HG02840 (cell line): ENCODE results near the gene CST9.
"Not testable (repeated sequence)": the region's sequence is repeated elsewhere in the genome, so short reads cannot be mapped to it uniquely, and the experiment has no call there.

Source experiments
- ATAC-seq: cut with Tn5 transposase; IDR thresholded peaks from one replicate; pipeline ENCODE4 v1.9.1; 2021; ENCODE audit warnings: mild to moderate bottlenecking, moderate library complexity, moderate number of reproducible peaks; ENCODE audit not compliant: unreplicated experiment, low FRiP score

Gene CST9

DNA sequence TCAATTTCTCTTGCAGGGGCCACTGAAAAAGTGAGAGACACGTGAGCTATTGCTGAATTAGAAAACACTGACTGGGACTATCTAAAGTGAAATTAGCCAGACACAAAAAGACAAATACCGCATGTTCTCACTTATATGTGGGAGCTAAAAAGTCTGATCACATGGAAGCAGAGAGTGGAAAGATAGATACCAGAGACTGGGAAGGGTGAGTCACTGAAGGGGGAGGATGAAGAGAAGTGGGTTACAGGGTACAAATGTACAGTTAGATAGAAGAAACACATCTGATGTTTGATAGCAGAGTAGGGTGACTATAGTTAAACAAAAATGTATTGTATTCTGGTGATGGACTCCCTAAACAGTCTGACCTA is 18.6 kb upstream of the CST9 start:
- no peak for ATAC-seq

DNA sequence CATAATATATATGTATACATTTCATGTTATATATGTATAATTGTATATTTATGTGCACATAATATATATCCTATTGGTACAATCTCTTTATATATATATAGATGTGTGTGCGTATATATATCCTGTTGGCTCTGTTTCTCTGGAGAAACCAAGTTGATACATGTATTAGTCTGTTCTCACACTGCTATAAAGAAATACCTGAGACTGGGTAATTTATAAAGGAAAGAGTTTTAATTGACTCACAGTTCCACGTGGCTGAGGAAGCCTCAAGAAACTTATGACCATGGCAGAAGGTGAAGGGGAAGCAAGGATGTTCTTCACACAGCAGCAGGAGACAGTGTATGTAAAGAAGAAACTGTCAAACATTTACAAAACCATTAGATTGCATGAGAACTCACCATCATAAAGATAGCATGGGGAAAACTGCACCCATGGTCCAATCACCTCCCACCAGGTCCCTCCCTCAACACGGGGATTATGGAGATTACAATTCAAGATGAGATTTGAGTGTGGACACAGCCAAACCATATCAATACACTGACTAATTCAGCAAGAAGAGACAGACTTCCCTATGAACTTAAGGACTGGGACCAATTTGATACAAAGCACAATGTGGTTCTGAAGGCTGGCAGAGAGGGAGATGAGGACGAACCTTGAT is 18.1 kb upstream of the CST9 start:
- no peak for ATAC-seq

- ATAC-seq = no peak
Observed at GRCh38 chr20:23622839-23623343, 17.2 kb upstream of the CST9 start.

GRCh38 chr20:23622401-23622800 is 16.7 kb upstream of the CST9 start:
- not testable (repeated sequence) for ATAC-seq

DNA sequence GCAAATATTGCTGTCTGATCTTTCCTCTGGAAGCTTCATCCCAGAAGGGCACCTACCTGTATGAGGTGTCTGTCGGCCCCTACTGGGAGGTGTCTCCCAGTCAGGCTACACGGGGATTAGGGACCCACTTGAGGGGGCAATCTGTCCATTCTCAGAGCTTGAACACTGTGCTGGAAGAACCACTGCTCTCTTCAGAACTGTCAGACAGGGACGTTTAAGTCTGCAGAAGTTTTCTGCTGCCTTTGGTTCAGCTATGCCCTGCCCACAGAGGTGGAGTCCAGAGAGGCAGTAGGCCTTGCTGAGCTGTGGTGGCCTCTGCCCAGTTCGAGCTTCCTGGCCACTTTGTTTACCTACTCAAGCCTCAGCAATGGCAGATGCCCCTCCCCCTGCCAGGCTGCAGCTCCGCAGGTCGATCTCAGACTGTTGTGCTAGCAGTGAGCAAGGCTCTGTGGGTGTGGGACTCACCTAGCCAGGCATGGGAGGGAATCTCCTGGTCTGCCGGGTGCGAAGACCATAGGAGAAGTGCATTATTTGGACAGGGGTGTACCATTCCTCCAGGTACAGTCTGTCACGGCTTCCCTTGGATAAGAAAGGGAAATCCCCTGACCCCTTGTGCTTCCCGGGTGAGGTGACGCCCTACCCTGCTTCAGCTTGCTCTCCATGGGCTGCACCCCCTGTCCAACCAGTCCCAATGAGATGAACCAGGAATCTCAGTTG is 15.1 kb upstream of the CST9 start:
- not testable (repeated sequence) for ATAC-seq

DNA sequence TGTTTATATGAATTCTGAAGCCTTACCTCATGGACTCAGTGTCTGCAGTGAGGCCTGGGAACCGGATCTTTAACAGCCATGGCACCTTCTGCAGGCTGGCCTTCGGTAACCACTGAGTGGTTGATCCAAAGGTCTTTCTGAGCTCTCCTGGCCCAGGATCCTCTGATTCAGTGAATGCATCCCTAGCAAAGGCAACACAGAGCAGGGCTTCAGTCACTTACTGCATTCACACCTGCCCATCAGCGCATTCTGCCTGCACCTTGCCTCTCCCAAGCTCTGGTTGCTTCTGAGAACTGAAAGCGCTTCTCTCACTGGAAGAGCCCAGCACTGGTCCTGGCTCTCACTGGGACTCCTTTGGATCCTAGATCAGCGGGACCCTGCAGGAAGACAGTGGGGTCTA is 8.4 kb upstream of the CST9 start:
- ATAC-seq = no peak

GRCh38 chr20:23613676-23614075 is 8.0 kb upstream of the CST9 start:
- ATAC-seq = no peak

GRCh38 chr20:23612396-23612795 is 6.7 kb upstream of the CST9 start:
- no peak for ATAC-seq

- no peak for ATAC-seq
Observed at GRCh38 chr20:23609486-23610109, 3.9 kb upstream of the CST9 start.

- no peak for ATAC-seq
Observed at GRCh38 chr20:23608251-23608846, 2.6 kb upstream of the CST9 start.

DNA sequence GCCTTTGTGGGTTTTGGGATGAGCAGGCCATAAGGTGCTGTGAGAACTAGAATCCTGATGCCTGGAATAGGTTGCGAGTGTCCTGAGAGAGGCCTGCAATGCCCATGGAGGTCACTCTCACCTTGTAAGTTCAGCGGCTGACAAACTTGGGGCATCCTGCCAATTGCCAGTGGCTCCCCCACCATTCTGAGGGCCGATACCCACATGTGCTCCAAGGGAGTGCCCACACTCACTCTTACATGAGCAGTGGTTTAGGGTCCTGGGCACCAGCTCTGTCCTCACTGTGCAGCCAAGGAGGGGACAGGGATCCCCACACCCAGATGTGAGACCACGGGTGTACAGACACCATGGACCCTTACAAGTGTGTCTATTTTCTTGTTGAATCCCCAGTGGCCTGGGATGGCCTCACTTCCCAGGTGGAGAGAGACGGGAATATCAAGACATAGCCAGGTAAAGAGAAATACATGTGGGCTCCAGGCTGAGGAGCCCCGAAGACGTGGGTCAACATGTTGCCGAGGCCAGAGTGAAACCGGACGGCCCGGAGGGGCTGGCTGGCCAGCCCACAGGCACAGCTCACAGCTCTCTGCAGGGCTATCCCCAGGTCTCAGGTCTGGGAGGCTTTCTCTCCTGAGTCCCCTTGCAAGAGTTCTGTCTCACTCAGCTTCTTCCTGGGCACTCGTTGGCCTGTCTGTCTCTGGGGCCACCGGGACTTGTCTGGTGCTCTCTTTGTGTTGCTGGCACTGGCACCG is 2.0 kb upstream of the CST9 start:
- ATAC-seq = no peak

DNA sequence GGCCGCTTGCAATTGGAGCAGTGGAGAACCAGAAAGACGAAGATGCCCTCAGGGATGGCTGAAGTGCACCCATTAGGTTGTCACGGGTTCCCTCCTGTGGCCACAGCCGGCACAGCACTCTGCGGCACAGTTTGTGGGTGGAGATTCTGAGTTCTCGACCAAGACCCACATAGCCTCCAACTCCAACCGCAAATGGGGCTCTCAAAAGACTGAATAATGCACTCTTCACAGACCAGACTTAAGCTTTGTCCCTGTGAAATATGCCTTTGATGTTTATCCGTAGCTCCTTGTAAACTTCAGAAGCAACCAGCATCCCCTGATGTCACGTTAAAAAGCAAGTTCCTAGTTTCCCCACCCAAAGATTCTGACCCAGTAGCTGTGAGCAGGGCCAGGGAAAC is 934 bp upstream of the CST9 start:
- no peak for ATAC-seq

DNA sequence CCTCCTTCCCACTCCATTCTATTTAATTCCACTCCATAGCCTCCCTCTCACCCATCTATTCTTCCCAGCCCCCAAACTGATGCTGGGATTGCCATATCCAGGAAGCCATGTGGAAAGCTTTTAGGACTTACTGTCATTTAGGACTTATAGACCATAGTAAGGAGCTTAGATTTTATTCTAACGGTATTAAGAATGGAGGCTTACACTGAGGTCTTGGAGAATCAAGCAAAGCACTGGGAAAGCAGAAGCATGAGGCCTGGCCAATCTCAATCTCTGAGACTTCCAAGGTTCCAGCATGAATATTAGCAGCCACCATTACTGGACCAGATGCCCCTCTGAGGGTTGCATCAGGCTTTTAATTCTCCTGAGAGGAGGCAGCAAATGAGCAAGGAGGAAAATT is 1.4 kb downstream of the CST9 start:
- no peak for ATAC-seq

DNA sequence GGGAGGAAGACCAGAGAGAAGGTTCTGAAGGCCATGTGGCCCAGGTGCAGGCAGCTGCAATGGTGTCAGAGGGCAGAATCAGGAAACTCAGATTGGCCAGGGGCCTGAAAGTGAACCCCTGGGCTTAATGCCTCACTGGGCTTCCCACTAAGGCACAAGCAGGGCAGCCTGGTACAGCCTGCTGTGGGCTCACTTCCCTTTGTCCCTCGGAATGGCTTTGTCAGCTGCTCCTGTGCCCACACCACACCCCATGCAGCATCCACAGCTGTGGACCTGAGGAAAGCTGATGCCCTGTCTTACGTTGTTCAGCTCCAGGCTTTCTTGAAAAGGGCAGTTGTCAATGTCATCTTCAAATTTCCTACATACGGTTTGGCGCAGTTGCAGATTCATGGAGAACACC is 2.4 kb downstream of the CST9 start:
- ATAC-seq = no peak

GRCh38 chr20:23602699-23603098 is 3.0 kb downstream of the CST9 start:
- ATAC-seq = no peak

- no peak for ATAC-seq
Observed at GRCh38 chr20:23602241-23602640, 3.5 kb downstream of the CST9 start.

GRCh38 chr20:23601715-23602114 is 4.0 kb downstream of the CST9 start:
- ATAC-seq = no peak

- ATAC-seq = no peak
Observed at GRCh38 chr20:23598481-23598880, 7.2 kb downstream of the CST9 start.

DNA sequence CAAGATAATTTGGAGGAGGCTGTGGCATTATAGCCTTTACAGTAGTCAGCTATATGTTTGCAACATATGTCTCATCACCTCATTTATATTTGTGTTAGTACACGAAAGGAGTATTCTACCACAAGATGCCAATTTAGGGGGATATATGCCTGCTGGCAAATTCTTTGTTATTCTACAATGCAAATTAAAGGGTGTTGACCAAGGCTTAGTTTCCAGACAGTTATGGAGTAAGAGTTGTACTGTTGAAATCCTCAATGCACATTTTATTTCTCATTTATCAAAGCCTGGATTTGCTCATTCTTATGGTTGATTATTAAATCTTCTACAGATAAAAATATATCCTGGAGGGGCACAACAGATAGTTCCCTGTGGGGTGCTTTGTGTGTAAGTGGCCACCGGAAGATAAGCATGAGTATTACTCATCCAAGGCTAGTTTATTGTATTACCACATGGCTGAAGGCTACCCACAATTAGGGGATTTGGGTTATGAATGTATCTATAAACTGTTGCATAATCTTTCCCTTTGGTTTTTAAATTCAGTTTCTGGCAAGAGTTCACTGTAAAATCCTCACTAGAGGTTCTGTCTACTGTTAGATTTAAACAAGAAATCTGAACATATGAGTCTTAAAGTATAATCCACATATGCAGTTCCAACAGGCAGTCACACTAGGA is 9.0 kb downstream of the CST9 start:
- no peak for ATAC-seq

DNA sequence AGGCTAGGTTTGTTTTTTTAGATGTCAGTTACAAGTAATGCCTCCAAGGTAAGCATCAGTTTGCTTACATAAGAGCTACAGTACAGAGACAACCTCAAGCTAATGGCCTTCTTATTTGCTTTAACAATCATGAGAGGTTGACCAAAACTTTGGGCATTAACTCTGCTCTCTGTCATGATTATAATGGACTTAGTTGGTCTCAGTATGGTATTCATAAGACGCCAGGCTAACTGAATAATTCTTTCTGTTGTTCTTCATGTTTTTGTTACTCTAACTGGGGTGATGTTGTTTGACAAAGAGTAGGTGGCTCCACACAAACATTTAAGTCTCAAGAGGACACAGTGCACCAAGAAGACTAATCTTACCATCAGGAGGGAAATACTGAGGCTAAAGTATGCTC is 9.8 kb downstream of the CST9 start:
- ATAC-seq = no peak
